ENCODE results near the gene FAM25A. TPM values are rescaled to one million over a fixed set of nuclear protein-coding genes. Genes with fewer than 3 reads are reported as not detected.

The FAM25A gene
- polyA plus RNA-seq, 1 donor from 2014 or later, result not detected

DNA sequence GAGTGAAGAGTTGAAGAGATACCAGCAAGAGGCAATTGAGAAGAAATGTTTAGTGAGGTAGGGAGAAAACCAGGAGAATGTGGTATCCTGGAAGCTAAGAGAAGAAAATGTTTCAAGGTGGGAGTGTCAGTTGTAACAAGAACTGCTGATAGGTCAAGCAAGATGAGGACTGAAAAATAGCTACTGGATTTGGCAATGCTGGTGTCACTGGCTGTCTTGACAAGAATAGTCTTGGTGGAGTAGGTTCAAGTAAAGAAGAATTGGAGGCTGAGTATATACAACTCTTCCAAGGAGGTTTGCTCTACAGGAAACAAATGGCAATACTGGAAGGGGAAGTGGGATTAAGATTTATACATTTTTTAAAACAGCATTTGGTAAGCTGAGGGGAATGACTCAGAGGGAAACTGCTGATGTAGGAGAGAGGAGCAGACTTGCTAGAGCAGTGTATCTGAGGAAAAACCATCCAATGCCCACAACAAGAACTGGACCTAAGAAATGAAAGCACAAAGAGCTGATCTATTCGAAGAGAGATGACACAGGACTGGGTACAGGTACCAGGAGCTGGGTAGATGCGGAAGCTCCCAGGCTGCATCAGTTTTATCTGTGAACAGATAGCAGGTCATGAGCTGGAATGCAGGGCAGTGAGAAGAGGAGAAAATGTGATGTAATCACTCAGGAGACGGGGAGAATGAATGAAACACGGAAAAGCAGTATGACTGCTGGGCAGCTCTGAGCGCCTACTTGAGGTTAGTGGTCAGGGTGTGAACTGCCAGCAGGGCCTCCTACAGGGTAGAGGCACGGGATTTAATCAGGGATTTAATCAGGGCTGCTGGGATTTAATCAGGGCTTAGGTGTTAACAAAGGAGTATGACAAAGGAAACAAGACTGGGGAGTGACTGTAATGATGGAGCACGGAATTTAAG, 34.5 kb downstream of the FAM25A start:
- no peak overlapping the region for H3K27ac ChIP-seq (ENCODE audit: low read length)
- peaks cover 8% of the 10 kb centered on the region for H3K36me3 ChIP-seq (ENCODE audit: insufficient read depth, low read length)
- no peaks in the 10 kb centered on the region for H3K79me2 ChIP-seq (replicated peaks; ENCODE audit: insufficient read depth, low read length)
- no peak overlapping the region for H2AFZ ChIP-seq (ENCODE audit: low read depth, low read length)
- TF ChIP-seq SMC3 (conservative IDR thresholded peaks at IDR 0.05; ENCODE audit: poor library complexity) (no peak), TAF1 (IDR thresholded peaks at IDR 0.05; ENCODE audit: low read depth) (no peak), POLR2AphosphoS5 (IDR thresholded peaks at IDR 0.05) (no peak), MXI1 (conservative IDR thresholded peaks at IDR 0.05; ENCODE audit: poor library complexity, severe bottlenecking) (no peak), EP300 (conservative IDR thresholded peaks at IDR 0.05; ENCODE audit: poor library complexity, severe bottlenecking) (no peak), EZH2 (IDR thresholded peaks at IDR 0.05; ENCODE audit: borderline replicate concordance, insufficient read depth, low read length, poor library complexity, severe bottlenecking) (no peak), RAD21 (conservative IDR thresholded peaks at IDR 0.05) (no peak)
- TF ChIP-seq, protein P1, sequence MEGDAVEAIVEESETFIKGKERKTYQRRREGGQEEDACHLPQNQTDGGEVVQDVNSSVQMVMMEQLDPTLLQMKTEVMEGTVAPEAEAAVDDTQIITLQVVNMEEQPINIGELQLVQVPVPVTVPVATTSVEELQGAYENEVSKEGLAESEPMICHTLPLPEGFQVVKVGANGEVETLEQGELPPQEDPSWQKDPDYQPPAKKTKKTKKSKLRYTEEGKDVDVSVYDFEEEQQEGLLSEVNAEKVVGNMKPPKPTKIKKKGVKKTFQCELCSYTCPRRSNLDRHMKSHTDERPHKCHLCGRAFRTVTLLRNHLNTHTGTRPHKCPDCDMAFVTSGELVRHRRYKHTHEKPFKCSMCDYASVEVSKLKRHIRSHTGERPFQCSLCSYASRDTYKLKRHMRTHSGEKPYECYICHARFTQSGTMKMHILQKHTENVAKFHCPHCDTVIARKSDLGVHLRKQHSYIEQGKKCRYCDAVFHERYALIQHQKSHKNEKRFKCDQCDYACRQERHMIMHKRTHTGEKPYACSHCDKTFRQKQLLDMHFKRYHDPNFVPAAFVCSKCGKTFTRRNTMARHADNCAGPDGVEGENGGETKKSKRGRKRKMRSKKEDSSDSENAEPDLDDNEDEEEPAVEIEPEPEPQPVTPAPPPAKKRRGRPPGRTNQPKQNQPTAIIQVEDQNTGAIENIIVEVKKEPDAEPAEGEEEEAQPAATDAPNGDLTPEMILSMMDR (IDR thresholded peaks at IDR 0.05; ENCODE audit: poor library complexity, severe bottlenecking), result no peak
- TF ChIP-seq, protein P2, sequence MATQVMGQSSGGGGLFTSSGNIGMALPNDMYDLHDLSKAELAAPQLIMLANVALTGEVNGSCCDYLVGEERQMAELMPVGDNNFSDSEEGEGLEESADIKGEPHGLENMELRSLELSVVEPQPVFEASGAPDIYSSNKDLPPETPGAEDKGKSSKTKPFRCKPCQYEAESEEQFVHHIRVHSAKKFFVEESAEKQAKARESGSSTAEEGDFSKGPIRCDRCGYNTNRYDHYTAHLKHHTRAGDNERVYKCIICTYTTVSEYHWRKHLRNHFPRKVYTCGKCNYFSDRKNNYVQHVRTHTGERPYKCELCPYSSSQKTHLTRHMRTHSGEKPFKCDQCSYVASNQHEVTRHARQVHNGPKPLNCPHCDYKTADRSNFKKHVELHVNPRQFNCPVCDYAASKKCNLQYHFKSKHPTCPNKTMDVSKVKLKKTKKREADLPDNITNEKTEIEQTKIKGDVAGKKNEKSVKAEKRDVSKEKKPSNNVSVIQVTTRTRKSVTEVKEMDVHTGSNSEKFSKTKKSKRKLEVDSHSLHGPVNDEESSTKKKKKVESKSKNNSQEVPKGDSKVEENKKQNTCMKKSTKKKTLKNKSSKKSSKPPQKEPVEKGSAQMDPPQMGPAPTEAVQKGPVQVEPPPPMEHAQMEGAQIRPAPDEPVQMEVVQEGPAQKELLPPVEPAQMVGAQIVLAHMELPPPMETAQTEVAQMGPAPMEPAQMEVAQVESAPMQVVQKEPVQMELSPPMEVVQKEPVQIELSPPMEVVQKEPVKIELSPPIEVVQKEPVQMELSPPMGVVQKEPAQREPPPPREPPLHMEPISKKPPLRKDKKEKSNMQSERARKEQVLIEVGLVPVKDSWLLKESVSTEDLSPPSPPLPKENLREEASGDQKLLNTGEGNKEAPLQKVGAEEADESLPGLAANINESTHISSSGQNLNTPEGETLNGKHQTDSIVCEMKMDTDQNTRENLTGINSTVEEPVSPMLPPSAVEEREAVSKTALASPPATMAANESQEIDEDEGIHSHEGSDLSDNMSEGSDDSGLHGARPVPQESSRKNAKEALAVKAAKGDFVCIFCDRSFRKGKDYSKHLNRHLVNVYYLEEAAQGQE (IDR thresholded peaks at IDR 0.05; ENCODE audit: borderline replicate concordance), result no peak
- H3K4me2 ChIP-seq (ENCODE audit: low read length), result no peak overlapping the region
- H3K9me3 ChIP-seq (ENCODE audit: low read length), result no peaks in the 10 kb centered on the region
- H4K20me1 ChIP-seq (ENCODE audit: insufficient read depth), result no peaks in the 10 kb centered on the region
- no peaks in the 10 kb centered on the region for H3K27me3 ChIP-seq (ENCODE audit: insufficient read depth, low read depth, low read length)
- H3K4me3 ChIP-seq (ENCODE audit: low read length), result no peak overlapping the region
- H3K9ac ChIP-seq (ENCODE audit: low read length), result no peak overlapping the region
- no peaks in the 10 kb centered on the region for H3F3A ChIP-seq (ENCODE audit: insufficient read depth, low read length, poor library complexity, severe bottlenecking)
- no peaks in the 10 kb centered on the region for H3K9me2 ChIP-seq (ENCODE audit: insufficient read depth, low read length)

DNA sequence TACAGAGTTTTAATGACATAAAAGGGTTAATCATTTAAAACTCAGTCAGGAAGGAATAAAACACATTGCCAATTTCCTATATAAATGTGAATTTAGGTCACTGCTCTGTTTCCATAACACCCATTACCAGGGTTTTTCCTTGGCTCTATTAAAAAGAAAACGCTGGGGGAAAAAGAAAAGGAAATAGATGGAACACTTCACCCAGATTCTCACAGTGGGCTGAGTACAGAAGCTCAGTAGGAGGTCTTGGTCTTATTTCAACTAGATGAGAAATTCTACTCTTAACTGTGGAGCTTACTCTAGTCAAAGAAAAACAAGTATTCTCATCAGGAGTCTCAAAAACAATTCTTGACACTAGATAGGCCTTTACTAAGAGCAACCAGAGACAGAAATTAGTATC, 38.1 kb downstream of the FAM25A start:
- Histone ChIP-seq H3K27me3 (ENCODE audit: insufficient read depth, low read depth, low read length) (no peaks in the 10 kb centered on the region), H3K4me2 (ENCODE audit: low read length) (no peak overlapping the region), H3K79me2 (replicated peaks; ENCODE audit: insufficient read depth, low read length) (no peaks in the 10 kb centered on the region), H3K9ac (ENCODE audit: low read length) (no peak overlapping the region), H3K4me3 (ENCODE audit: low read length) (no peak overlapping the region), H3K9me3 (ENCODE audit: low read length) (no peaks in the 10 kb centered on the region), H3K36me3 (ENCODE audit: insufficient read depth, low read length) (peaks cover under 1% of the 10 kb centered on the region), H3F3A (ENCODE audit: insufficient read depth, low read length, poor library complexity, severe bottlenecking) (no peaks in the 10 kb centered on the region), H2AFZ (ENCODE audit: low read depth, low read length) (no peak overlapping the region), H4K20me1 (ENCODE audit: insufficient read depth) (no peaks in the 10 kb centered on the region), H3K9me2 (ENCODE audit: insufficient read depth, low read length) (no peaks in the 10 kb centered on the region), H3K27ac (ENCODE audit: low read length) (no peak overlapping the region)
- no peak for TF ChIP-seq RAD21 (conservative IDR thresholded peaks at IDR 0.05)
- no peak for TF ChIP-seq MXI1 (conservative IDR thresholded peaks at IDR 0.05; ENCODE audit: poor library complexity, severe bottlenecking)
- TF ChIP-seq, protein P1 (IDR thresholded peaks at IDR 0.05; ENCODE audit: poor library complexity, severe bottlenecking), result no peak
- TF ChIP-seq TAF1 (IDR thresholded peaks at IDR 0.05; ENCODE audit: low read depth), result no peak
- TF ChIP-seq, protein P2 (IDR thresholded peaks at IDR 0.05; ENCODE audit: borderline replicate concordance), result no peak
- no peak for TF ChIP-seq EZH2 (IDR thresholded peaks at IDR 0.05; ENCODE audit: borderline replicate concordance, insufficient read depth, low read length, poor library complexity, severe bottlenecking)
- TF ChIP-seq POLR2AphosphoS5 (IDR thresholded peaks at IDR 0.05), result no peak
- TF ChIP-seq SMC3 (conservative IDR thresholded peaks at IDR 0.05; ENCODE audit: poor library complexity), result no peak
- no peak for TF ChIP-seq EP300 (conservative IDR thresholded peaks at IDR 0.05; ENCODE audit: poor library complexity, severe bottlenecking)
